Thyroid gland (tissue), 4 donors: Measurements from ENCODE around the gene CDH19. TPM values are rescaled to one million over a fixed set of nuclear protein-coding genes. Genes with fewer than 3 reads are reported as not detected.

Experiments used
- DNase-seq, 2 donors: peaks; one replicate each; pipeline ENCODE4 v3.0.0-alpha.2; 2019
- H3K27ac ChIP-seq, 3 donors: fragments of 200-600 bp; sonication (generic); 1 replicate in 2 of 3; 2 replicates in 1 of 3; pipeline ENCODE4 v1.5.1; 2016 to 2019; ENCODE audit warnings: mild to moderate bottlenecking in 1 of 3, moderate library complexity in 1 of 3
- H3K27me3 ChIP-seq: fragments of 200-600 bp; sonication (generic); one replicate; pipeline ENCODE4 v1.5.1; 2019
- H3K36me3 ChIP-seq, 2 donors: fragments of 200-600 bp; sonication (generic); one replicate each; pipeline ENCODE4 v1.5.1; 2016 to 2019
- H3K4me1 ChIP-seq, 2 donors: fragments of 200-600 bp; sonication (generic); one replicate each; pipeline ENCODE4 v1.5.1; 2017 to 2019
- H3K4me3 ChIP-seq, 3 donors: fragments of 200-600 bp; sonication (generic); replicated peaks in 1 of 3; 1 replicate in 2 of 3; 2 replicates in 1 of 3; pipeline ENCODE4 v1.5.1; 2016; ENCODE audit warnings: mild to moderate bottlenecking in 1 of 3
- H3K9me3 ChIP-seq: fragments of 200-600 bp; sonication (generic); one replicate; pipeline ENCODE4 v1.5.1; 2017
- POLR2A ChIP-seq, 2 donors: fragments of 450-650 bp; IDR thresholded peaks; one replicate each; pipeline ENCODE4 v1.6.1; 2017; ENCODE audit warnings: antibody characterized with exemption in 2 of 2, mild to moderate bottlenecking in 2 of 2, moderate library complexity in 1 of 2
- WGBS, 2 donors: methylation state at CpG; one replicate each; pipeline ENCODE4 v1.1.5; 2017; 5-methylcytosine and 5-hydroxymethylcytosine counted together
- intact Hi-C: fragments of 100-400 bp; cut with DNase I; formaldehyde crosslinking; loops from one replicate; pipeline ENCODE4 v1.15.1; 2023
- total RNA-seq, 4 donors: library from RNA; depleted of rRNA; stranded (reverse); fragments of >200 nt; gene quantifications; one replicate each; pipeline ENCODE4 v1.2.3, GENCODE V29; 2016
- TF ChIP-seq, protein P1 (sequence below), 6 experiments: fragments of 200-600 bp in 3 of 6; fragments of 450-650 bp in 3 of 6; sonication (generic) in 3 of 6; IDR thresholded peaks; one replicate each; pipeline ENCODE4 v1.5.1; 2016 to 2019; ENCODE audit warnings: antibody characterized with exemption in 6 of 6, mild to moderate bottlenecking in 2 of 6, inconsistent platforms in 1 of 6, moderate library complexity in 1 of 6

CDH19 gene
- total RNA-seq, 4 donors from 2014 or later = 0.78 to 4.7 (median 2.2) TPM

DNA sequence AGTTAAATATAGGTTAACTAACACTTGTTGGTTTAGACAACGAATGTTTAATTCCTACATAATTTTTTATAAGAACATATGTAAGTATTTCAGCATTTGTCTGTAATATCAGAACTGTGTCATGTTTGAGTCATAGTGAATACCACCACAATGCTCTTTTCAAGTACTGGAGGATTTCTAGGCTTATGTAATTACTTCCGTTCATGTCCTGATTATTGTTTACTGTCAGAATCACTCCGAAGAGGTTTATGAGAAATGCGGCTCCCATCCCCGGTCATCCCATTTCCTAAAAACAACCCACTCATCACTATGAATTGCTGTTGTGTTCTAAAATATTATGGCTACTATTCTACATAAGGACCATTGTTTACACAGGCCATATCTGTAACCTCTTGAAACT, 45.1 kb downstream of the CDH19 start:
- Histone ChIP-seq H3K9me3 (no peaks in the 10 kb centered on the region), H3K4me3 (no peak overlapping the region), H3K27me3 (no peaks in the 10 kb centered on the region), H3K27ac (no peak overlapping the region), H3K4me1 (no peaks in the 10 kb centered on the region), H3K36me3 (no peaks in the 10 kb centered on the region)
- 84 to 86% methylated on average over 5 of the region's 5 CpGs for WGBS, 2 donors
- no peak for DNase-seq
- TF ChIP-seq, protein P1, sequence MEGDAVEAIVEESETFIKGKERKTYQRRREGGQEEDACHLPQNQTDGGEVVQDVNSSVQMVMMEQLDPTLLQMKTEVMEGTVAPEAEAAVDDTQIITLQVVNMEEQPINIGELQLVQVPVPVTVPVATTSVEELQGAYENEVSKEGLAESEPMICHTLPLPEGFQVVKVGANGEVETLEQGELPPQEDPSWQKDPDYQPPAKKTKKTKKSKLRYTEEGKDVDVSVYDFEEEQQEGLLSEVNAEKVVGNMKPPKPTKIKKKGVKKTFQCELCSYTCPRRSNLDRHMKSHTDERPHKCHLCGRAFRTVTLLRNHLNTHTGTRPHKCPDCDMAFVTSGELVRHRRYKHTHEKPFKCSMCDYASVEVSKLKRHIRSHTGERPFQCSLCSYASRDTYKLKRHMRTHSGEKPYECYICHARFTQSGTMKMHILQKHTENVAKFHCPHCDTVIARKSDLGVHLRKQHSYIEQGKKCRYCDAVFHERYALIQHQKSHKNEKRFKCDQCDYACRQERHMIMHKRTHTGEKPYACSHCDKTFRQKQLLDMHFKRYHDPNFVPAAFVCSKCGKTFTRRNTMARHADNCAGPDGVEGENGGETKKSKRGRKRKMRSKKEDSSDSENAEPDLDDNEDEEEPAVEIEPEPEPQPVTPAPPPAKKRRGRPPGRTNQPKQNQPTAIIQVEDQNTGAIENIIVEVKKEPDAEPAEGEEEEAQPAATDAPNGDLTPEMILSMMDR (IDR thresholded peaks at IDR 0.05) = no peak
- TF ChIP-seq POLR2A (IDR thresholded peaks at IDR 0.05) = no peak
- intact Hi-C loops = no loop called here

DNA sequence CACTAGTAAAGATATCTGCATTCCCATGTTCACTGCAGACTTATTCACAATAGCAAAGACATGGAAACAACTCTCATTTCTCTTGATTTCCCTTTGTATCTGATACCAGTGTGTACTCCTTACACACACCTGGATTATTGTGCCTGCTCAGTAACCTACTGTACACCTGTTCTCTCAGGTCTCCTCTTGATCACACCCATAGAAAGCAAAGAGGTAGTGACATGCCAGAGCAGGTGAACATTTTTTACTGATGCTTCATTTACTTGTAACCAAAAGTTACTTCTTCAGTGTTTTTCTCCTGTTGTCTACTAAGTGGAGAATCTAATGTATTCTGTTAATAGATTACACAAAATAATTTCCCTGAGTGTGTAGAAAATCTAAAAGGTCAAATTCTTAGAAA, 46.8 kb downstream of the CDH19 start:
- no peaks in the 10 kb centered on the region for H3K27me3 ChIP-seq
- intact Hi-C loops = no loop called here
- no peaks in the 10 kb centered on the region for H3K9me3 ChIP-seq
- no peak overlapping the region for H3K27ac ChIP-seq
- H3K4me1 ChIP-seq = no peaks in the 10 kb centered on the region
- no peak for DNase-seq
- H3K4me3 ChIP-seq = no peak overlapping the region
- TF ChIP-seq POLR2A (IDR thresholded peaks at IDR 0.05) = no peak
- no peaks in the 10 kb centered on the region for H3K36me3 ChIP-seq

DNA sequence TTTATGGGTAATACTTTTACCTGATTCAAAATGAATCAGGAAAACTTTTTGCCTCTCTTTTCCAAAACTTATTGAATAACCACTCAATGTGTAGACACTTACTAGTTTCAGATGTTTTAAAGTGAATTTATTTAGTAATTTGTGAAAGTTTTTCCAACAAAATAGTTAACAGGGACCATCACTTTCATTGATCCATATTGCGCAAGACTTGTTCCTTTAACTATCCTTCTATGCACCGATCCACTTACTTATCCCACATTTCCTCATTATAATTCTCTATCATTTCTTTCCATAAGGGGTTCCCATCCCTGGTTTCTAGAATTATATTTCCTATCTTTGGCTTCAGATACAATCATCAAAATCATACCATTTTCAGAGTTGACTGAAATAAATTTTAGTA, 48.3 kb downstream of the CDH19 start:
- H3K27me3 ChIP-seq = no peaks in the 10 kb centered on the region
- H3K4me1 ChIP-seq = no peaks in the 10 kb centered on the region
- no peak for TF ChIP-seq POLR2A (IDR thresholded peaks at IDR 0.05)
- TF ChIP-seq, protein P1 (IDR thresholded peaks at IDR 0.05) = no peak
- H3K9me3 ChIP-seq = no peaks in the 10 kb centered on the region
- WGBS, 2 donors = 97 to 99% methylated on average over 2 of the region's 2 CpGs
- intact Hi-C loops = no loop called here
- no peak overlapping the region for H3K27ac ChIP-seq
- DNase-seq = no peak
- no peaks in the 10 kb centered on the region for H3K36me3 ChIP-seq
- no peak overlapping the region for H3K4me3 ChIP-seq

DNA sequence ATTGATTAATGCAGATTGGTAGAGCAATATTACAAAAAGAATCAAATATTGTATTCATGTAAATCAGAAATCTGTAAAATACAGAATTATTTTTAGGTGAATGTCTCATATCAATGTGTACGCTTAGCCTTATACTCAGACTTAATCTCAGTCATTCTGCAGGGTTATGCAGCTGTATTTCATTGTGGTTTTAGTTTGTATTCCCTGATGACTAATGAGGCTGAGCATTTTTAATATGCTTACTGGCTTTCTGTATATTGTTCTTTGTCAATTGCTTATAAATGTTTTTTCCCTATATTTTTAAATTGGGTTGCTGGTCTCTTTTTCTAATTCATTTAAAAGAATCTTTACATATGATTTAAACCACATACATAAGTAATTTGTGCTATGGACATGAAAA, 50.1 kb downstream of the CDH19 start:
- no peaks in the 10 kb centered on the region for H3K9me3 ChIP-seq
- TF ChIP-seq, protein P1 (IDR thresholded peaks at IDR 0.05) = no peak
- no peak for TF ChIP-seq POLR2A (IDR thresholded peaks at IDR 0.05)
- 76 to 80% methylated on average over 1 of the region's 1 CpG for WGBS, 2 donors
- no peaks in the 10 kb centered on the region for H3K4me1 ChIP-seq
- H3K4me3 ChIP-seq = no peak overlapping the region
- no peaks in the 10 kb centered on the region for H3K27me3 ChIP-seq
- H3K36me3 ChIP-seq = no peaks in the 10 kb centered on the region
- no peak for DNase-seq
- H3K27ac ChIP-seq = no peak overlapping the region
- intact Hi-C loops = no loop called here

DNA sequence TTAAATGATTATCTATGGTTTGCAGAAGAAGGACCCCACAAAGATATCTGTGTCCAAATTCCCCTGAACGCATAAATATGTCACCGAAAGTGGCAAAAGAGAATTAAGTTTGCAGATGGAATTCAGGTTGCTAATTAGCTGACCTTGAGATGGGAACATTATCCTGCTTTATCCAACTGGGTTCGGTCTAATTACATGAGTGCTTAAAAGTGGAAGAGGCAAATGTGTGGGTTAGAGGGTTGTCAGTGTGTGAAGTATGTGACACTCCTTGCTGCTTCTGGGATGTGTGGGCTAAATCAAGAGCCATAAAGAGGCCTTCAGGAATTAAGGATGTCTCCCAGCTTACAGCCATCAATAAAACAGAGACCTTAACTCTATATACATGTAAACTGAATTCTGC, 53.5 kb downstream of the CDH19 start:
- no peaks in the 10 kb centered on the region for H3K36me3 ChIP-seq
- TF ChIP-seq, protein P1 (IDR thresholded peaks at IDR 0.05) = no peak
- TF ChIP-seq POLR2A (IDR thresholded peaks at IDR 0.05) = no peak
- no peaks in the 10 kb centered on the region for H3K27me3 ChIP-seq
- DNase-seq = no peak
- intact Hi-C loops = no loop called here
- no peak overlapping the region for H3K27ac ChIP-seq
- no peak overlapping the region for H3K4me3 ChIP-seq
- H3K9me3 ChIP-seq = no peaks in the 10 kb centered on the region
- H3K4me1 ChIP-seq = no peaks in the 10 kb centered on the region
- 90 to 95% methylated on average over 3 of the region's 3 CpGs for WGBS, 2 donors

DNA sequence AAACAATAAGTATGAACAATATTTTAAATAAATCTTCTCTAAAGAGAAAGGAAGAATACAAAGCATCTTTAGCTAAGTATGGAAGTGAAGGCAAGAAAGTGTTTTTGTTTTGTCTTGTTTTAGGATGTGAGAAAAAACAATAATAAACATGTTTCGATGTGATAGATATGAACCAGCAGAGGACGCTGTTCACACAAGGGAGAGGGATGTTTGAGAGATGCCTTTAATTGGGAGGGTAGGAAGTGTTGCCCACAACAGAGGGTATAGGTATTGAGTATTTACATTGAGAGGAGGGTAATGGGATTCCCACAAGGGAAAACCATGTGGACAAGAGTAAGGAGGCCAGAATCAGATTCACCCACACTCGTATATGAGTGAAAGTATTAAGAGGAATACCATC, 55.1 kb downstream of the CDH19 start:
- Histone ChIP-seq H3K36me3 (no peaks in the 10 kb centered on the region), H3K27ac (no peak overlapping the region), H3K4me1 (no peaks in the 10 kb centered on the region), H3K9me3 (no peaks in the 10 kb centered on the region), H3K4me3 (no peak overlapping the region), H3K27me3 (no peaks in the 10 kb centered on the region)
- TF ChIP-seq, protein P1 (IDR thresholded peaks at IDR 0.05) = no peak
- TF ChIP-seq POLR2A (IDR thresholded peaks at IDR 0.05) = no peak
- 65 to 67% methylated on average over 3 of the region's 3 CpGs for WGBS, 2 donors
- intact Hi-C loops = no loop called here
- DNase-seq = no peak
